LoVo (cell line): Measurements from ENCODE around the gene IL3.
"Not testable (repeated sequence)": the region's sequence is repeated elsewhere in the genome, so short reads cannot be mapped to it uniquely, and the experiment has no call there.

Source experiments
- DNase-seq: peaks from one replicate; pipeline ENCODE4 v3.0.0-alpha.2; 2016; ENCODE audit warnings: low spot score

IL3 gene

DNA sequence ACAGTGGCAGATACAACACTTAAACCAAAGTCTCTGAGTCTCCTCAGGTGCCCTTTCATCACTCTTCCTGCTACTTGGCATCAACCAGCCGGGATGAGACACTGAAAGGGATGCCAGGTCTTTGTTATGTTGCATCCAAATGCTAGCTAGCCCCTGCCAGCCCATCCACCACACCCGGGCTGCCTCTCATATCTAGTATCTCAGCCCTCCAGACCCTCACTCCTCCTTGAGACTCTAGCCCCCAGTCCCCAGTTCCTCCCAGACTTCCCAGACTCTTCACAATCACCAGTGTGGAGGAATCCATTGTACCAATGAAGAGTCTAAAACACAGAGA, 34.6 kb downstream of the IL3 start:
- DNase-seq, result no peak

DNA sequence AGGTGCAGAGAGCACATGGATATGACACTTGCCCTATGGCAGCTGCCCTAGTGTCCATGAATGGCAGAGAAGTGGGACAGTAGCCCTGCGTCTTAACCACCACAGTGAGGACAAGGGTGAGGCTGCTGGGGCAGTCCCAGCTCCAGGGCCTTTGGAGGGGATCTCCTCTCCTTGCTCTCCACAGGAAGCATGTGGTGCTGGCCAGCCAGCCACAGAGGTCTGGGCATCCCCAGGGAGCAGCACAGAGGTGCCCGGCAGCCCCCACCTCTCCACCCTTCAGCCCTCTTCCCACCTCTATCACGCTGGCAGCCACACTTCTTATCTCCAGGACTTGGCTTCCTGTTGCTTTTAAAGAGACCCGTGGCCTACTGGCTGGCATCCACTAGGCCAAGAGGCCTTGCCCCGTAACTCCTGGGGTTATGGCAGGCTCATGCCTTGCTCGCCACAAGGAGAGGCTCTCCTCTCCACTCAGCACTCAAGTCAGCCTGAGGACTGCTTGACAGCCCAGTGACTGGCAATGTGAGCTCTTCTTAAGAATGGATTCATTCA, 35.0 kb downstream of the IL3 start:
- no peak for DNase-seq

- no peak for DNase-seq
These were observed 36.4 kb downstream of the IL3 start for GRCh38 chr5:132096904-132097303.

DNA sequence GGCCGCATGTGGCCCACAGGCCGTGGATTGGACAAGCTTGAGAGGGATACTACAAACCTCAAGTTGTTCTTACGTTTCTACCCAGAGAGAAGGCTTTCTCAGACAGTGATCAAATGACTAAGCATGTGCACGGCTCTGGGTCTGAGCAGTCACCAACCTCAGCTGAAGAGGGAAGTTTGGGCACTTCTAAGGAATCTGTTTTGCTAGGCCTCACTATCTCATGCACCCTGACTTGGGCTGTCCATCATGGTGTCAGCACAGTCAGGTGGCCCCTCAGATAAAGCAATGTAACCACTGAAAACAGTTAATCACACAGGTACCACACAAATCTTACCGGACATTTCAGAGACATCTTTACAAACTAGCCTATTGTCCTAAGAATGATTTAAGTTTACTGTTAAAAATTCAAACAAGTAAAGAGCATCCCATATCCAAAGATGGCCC, 37.7 kb downstream of the IL3 start:
- DNase-seq, result no peak

DNA sequence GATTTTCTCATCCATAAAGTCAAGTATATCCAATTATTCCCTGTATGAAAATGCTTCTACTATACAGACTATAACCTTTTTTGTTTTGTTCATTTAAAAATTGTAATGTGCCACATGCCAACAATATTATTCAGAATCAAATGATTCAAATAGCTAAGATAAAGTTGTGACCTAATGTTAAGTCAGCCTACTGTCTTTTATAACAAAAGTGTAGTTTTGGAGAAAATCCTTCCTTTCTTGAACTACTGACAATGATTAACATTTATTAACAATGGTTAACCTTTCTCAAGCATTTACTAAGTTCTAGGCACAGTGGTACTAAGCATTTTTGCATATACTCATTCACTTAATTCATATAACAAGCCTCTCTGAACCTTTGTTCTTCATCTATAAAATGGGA, 38.2 kb downstream of the IL3 start:
- DNase-seq, result no peak

DNA sequence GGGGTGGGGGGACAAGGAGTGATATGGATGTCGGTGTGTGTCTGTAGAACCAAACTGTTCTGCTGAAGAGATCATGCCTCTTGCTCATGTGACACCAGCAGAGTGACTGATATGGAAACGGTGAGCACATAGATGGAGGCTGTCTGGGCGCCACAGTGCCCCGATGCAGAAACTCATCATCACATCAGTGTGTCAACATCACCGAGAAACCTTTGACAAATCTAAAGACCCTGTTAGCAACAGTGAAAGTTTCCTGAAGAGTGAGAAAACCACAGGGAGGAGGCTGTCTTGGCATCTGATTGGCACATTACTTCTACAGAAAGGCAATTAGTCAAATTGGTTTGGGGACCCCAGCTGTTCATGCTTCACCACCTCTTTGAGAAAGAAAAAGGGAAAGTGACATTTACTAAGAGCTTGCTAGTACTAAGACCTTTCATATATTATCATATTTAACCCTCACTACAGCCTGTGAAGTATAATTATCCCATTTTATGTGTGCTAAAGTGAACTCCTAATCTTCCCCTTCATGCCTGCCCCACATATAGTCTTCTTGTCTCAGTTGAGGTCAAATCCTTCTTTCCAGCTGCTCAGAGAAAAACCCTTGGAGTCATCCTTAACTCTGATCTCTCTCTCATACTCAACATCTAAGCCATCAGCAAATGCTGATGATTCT, 38.8 kb downstream of the IL3 start:
- no peak for DNase-seq

- DNase-seq, result no peak
These were observed 39.5 kb downstream of the IL3 start for GRCh38 chr5:132099905-132100304.

DNA sequence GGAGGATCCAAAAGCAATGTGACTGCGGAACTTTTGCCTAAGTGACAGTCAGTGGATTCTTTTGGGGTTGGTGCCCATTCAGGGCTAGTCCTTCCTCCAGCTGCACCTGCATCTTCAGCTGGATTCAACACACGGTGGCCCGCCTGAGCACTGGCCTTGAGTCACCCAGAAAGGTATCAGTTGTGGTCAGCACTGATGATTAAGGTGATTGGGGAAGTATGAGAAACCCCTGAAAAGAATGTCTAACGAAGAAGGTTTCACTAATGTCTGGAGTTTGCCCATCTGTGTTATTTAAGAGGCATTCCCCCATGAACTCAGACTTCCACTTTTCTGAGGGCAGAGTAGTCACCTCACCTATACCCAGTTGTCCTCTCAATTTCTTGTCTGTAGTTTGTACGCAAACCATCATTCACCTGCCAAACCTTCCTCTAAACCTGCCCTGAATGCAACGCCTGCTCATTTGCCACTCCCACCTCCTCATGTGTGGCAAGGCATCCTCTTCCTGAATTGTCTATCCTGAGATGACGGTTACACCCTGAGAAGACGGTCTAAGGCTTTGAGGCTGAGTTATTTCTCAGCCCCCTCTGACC, 40.3 kb downstream of the IL3 start:
- no peak for DNase-seq

DNA sequence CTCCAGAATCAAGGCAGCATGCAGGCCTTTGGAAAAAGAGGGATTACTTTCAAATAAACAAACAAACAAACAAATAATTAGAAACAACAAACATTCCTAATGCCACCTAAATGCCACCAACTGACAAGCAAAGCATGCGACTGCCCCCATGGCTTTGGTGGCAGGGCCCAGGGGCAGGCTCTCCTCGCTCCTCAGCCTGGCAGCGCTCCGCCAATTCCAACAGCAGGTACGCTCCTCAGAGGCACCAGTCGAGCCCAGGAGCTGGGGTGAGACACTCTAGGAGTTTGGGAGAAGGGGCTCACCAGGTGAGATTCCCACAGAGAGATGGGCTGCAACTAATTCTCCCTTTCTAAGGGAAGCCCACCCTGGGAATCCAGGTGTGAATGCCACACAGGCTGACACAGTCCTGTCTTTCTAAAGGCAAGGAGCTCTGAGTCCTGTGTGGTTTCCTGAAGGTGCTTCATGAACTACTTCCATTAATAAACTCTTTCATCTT, 41.0 kb downstream of the IL3 start:
- DNase-seq, result no peak

GRCh38 chr5:132102101-132102701, 41.7 kb downstream of the IL3 start:
- no peak for DNase-seq

GRCh38 chr5:132102944-132103331, 42.5 kb downstream of the IL3 start:
- no peak for DNase-seq

GRCh38 chr5:132103332-132103951, 43.0 kb downstream of the IL3 start:
- DNase-seq, result peak; percentile 86

- DNase-seq, result no peak
These were observed 43.5 kb downstream of the IL3 start for GRCh38 chr5:132103969-132104391.

GRCh38 chr5:132104556-132104955, 44.1 kb downstream of the IL3 start:
- DNase-seq, result no peak

GRCh38 chr5:132105688-132106087, 45.2 kb downstream of the IL3 start:
- no peak for DNase-seq

GRCh38 chr5:132108495-132108894, 48.0 kb downstream of the IL3 start:
- DNase-seq, result not testable (repeated sequence)

DNA sequence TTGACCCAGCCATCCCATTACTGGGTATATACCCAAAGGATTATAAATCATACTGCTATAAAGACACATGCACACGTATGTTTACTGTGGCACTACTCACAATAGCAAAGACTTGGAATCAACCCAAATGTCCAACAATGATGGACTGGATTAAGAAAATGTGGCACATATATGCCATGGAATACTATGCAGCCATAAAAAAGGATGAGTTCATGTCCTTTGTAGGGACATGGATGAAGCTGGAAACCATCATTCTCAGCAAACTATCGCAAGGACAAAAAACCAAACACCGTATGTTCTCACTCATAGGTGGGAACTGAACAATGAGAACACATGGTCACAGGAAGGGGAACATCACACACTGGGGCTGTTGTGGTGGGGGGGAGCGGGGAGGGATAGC, 48.5 kb downstream of the IL3 start:
- DNase-seq, result not testable (repeated sequence)

GRCh38 chr5:132109494-132110053, 49.1 kb downstream of the IL3 start:
- no peak for DNase-seq

DNA sequence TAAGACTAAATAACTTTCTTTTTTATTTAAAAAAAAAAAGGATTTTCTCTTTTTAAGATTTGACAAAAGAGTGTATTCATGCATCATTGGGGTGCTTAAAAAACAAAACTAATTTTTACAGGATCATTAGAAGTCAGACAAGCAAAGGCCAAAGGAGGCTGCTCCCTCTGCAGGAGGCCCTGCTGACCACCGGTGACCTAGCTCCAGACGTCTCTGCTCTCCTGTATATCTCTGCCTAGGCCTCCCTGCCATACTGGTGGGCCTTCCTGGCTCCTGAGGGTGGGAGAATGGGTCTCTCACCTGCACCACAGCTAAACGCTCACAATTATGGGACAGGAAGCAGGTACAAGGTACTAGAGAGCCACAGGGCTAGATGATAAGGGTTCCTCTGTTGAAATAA, 49.7 kb downstream of the IL3 start:
- DNase-seq, result no peak

GRCh38 chr5:132110930-132111329, 50.5 kb downstream of the IL3 start:
- DNase-seq, result no peak

DNA sequence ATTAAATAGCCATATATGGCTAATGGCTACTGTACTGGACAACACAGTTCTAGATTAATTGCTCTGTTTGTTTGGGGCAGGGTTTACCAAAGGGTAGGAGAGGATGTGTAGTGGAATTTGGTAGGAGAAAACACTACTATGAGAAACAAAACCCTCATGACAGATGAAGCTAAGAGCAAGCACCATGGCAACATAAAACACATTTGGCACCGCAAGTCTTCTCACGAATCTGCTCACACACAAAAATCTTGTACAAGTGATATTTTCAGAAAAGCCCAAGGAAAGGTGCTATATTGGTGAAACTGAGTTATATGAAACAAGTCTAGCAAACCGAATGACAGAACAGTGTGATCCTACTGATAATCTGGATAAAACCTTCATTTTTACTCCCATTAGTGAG, 51.7 kb downstream of the IL3 start:
- no peak for DNase-seq
